ENCODE measurements around the gene AP3B1. TPM values are rescaled to one million over a fixed set of nuclear protein-coding genes. Genes with fewer than 3 reads are reported as not detected.

The AP3B1 gene
- total RNA-seq, 1 donor from 2014 or later: 40.0 TPM

- H3K27me3 ChIP-seq (ENCODE audit: low read depth): no peaks in the 10 kb centered on the region
- no peak for TF ChIP-seq CTCF (IDR thresholded peaks at IDR 0.05)
- DNase-seq (no peak), ATAC-seq (no peak)
- intact Hi-C loops (cut with DNase I): no loop called here
- H3K9me3 ChIP-seq: peaks cover 7% of the 10 kb centered on the region
- H3K4me1 ChIP-seq: no peaks in the 10 kb centered on the region
- peaks cover 8% of the 10 kb centered on the region for H3K36me3 ChIP-seq
- no peak overlapping the region for H3K27ac ChIP-seq
- H3K4me3 ChIP-seq: no peak overlapping the region
These were observed 73.0 kb downstream of the AP3B1 start for GRCh38 chr5:78221467-78221866.

GRCh38 chr5:78215972-78216371, 78.5 kb downstream of the AP3B1 start:
- DNase-seq: no peak

GRCh38 chr5:78215565-78215964, 78.9 kb downstream of the AP3B1 start:
- Histone ChIP-seq H3K4me3 (no peak overlapping the region), H3K36me3 (peaks cover 15% of the 10 kb centered on the region), H3K27me3 (ENCODE audit: low read depth) (no peaks in the 10 kb centered on the region), H3K27ac (no peak overlapping the region), H3K4me1 (no peaks in the 10 kb centered on the region), H3K9me3 (no peaks in the 10 kb centered on the region)
- TF ChIP-seq CTCF (IDR thresholded peaks at IDR 0.05): no peak
- intact Hi-C loops (cut with DNase I): no loop called here
- DNase-seq (no peak), ATAC-seq (no peak)

More at GRCh38 chr5:78215972-78216371, 78.5 kb downstream of the AP3B1 start:
- H3K9me3 ChIP-seq: no peaks in the 10 kb centered on the region
- H3K36me3 ChIP-seq: peaks cover 15% of the 10 kb centered on the region
- no peaks in the 10 kb centered on the region for H3K4me1 ChIP-seq
- ATAC-seq: no peak
- H3K27ac ChIP-seq: no peak overlapping the region
- H3K4me3 ChIP-seq: no peak overlapping the region
- no peaks in the 10 kb centered on the region for H3K27me3 ChIP-seq (ENCODE audit: low read depth)
- intact Hi-C loops (cut with DNase I): no loop called here
- TF ChIP-seq CTCF (IDR thresholded peaks at IDR 0.05): no peak

- no peak for TF ChIP-seq CTCF (IDR thresholded peaks at IDR 0.05)
- DNase-seq (no peak), ATAC-seq (no peak)
- H3K36me3 ChIP-seq: peaks cover 15% of the 10 kb centered on the region
- no peaks in the 10 kb centered on the region for H3K9me3 ChIP-seq
- no peak overlapping the region for H3K4me3 ChIP-seq
- no peaks in the 10 kb centered on the region for H3K4me1 ChIP-seq
- intact Hi-C loops (cut with DNase I): no loop called here
- H3K27ac ChIP-seq: no peak overlapping the region
- no peaks in the 10 kb centered on the region for H3K27me3 ChIP-seq (ENCODE audit: low read depth)
These were observed 80.7 kb downstream of the AP3B1 start for GRCh38 chr5:78213799-78214198.

- Histone ChIP-seq H3K27ac (no peak overlapping the region), H3K4me1 (no peaks in the 10 kb centered on the region), H3K36me3 (peaks cover 21% of the 10 kb centered on the region), H3K27me3 (ENCODE audit: low read depth) (no peaks in the 10 kb centered on the region), H3K4me3 (no peak overlapping the region), H3K9me3 (no peaks in the 10 kb centered on the region)
- DNase-seq (no peak), ATAC-seq (no peak)
- no peak for TF ChIP-seq CTCF (IDR thresholded peaks at IDR 0.05)
- intact Hi-C loops (cut with DNase I): no loop called here
These were observed 83.4 kb downstream of the AP3B1 start for GRCh38 chr5:78211052-78211451.

GRCh38 chr5:78204241-78204640, 90.3 kb downstream of the AP3B1 start:
- intact Hi-C loops (cut with DNase I): no loop called here
- no peak for ATAC-seq
- Histone ChIP-seq H3K4me3 (no peak overlapping the region), H3K4me1 (no peaks in the 10 kb centered on the region), H3K36me3 (peaks cover 7% of the 10 kb centered on the region), H3K9me3 (no peaks in the 10 kb centered on the region), H3K27me3 (ENCODE audit: low read depth) (no peaks in the 10 kb centered on the region), H3K27ac (no peak overlapping the region)
- no peak for TF ChIP-seq CTCF (IDR thresholded peaks at IDR 0.05)
- no peak for DNase-seq

All from lower lobe of right lung (tissue), 2 donors.